ENCODE measurements around the gene PPHLN1. TPM values are rescaled to one million over a fixed set of nuclear protein-coding genes. Genes with fewer than 3 reads are reported as not detected.
"Not testable (repeated sequence)": the region's sequence is repeated elsewhere in the genome, so short reads cannot be mapped to it uniquely, and the experiment has no call there.

The PPHLN1 gene
- total RNA-seq, 2 donors from 2014 or later: 36.8 to 39.7 TPM

DNA sequence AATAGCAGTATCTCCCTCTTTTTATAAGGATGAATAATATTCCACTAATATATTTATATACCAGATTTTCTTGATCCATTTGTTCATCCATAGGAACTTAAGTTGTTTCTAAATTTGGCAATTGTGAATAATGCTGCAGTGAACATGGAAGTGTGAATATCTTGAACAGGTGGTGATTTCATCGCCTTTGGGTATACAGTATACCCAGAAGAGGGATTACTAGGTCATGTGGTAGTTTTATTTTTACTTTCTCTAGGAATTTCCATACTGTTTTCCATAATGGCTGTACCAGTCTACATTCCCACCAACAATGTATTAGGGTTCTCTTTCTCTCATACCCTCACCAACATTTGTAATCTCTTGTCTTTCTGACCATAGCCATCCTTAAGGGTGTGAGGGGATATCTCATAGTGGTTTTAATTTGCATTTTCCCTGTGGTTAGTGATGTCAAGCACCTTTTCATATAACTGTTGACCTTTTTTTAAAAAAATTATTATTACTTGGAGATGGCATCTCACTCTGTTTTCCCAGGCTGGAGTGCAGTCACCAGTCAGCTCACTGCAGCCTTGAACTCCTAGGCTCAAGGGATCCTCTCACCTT is 20.5 kb downstream of the PPHLN1 start:
- H3K27ac ChIP-seq: no peak overlapping the region
- TF ChIP-seq, protein P1, sequence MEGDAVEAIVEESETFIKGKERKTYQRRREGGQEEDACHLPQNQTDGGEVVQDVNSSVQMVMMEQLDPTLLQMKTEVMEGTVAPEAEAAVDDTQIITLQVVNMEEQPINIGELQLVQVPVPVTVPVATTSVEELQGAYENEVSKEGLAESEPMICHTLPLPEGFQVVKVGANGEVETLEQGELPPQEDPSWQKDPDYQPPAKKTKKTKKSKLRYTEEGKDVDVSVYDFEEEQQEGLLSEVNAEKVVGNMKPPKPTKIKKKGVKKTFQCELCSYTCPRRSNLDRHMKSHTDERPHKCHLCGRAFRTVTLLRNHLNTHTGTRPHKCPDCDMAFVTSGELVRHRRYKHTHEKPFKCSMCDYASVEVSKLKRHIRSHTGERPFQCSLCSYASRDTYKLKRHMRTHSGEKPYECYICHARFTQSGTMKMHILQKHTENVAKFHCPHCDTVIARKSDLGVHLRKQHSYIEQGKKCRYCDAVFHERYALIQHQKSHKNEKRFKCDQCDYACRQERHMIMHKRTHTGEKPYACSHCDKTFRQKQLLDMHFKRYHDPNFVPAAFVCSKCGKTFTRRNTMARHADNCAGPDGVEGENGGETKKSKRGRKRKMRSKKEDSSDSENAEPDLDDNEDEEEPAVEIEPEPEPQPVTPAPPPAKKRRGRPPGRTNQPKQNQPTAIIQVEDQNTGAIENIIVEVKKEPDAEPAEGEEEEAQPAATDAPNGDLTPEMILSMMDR (IDR thresholded peaks at IDR 0.05): no peak
- intact Hi-C loops (cut with DNase I): no loop called here
- H3K27me3 ChIP-seq: no peaks in the 10 kb centered on the region
- H3K36me3 ChIP-seq: no peaks in the 10 kb centered on the region
- DNase-seq: no peak
- no peak overlapping the region for H3K4me3 ChIP-seq
- no peak overlapping the region for H3K9ac ChIP-seq (ENCODE audit: low read depth in 2 of 2, low read length in 2 of 2)
- H3K9me3 ChIP-seq: no peaks in the 10 kb centered on the region
- H3K4me1 ChIP-seq: no peaks in the 10 kb centered on the region

GRCh38 chr12:42349119-42350020 is 23.4 kb downstream of the PPHLN1 start:
- H3K27me3 ChIP-seq; H3K4me3 ChIP-seq; H3K9ac ChIP-seq (ENCODE audit: low read depth in 2 of 2, low read length in 2 of 2); H3K36me3 ChIP-seq; intact Hi-C loops (cut with DNase I); H3K4me1 ChIP-seq; DNase-seq; H3K27ac ChIP-seq; H3K9me3 ChIP-seq: not testable (repeated sequence)

- DNase-seq; H3K9me3 ChIP-seq; H3K4me3 ChIP-seq; H3K27me3 ChIP-seq; intact Hi-C loops (cut with DNase I); H3K9ac ChIP-seq (ENCODE audit: low read depth in 2 of 2, low read length in 2 of 2); H3K4me1 ChIP-seq; H3K27ac ChIP-seq; H3K36me3 ChIP-seq: not testable (repeated sequence)
Observed at GRCh38 chr12:42350021-42350407, 24.0 kb downstream of the PPHLN1 start.

GRCh38 chr12:42356344-42356743 is 30.4 kb downstream of the PPHLN1 start:
- TF ChIP-seq, protein P1 (IDR thresholded peaks at IDR 0.05): no peak
- no peaks in the 10 kb centered on the region for H3K36me3 ChIP-seq

GRCh38 chr12:42360747-42361403 is 34.9 kb downstream of the PPHLN1 start:
- no peaks in the 10 kb centered on the region for H3K27me3 ChIP-seq
- no peak overlapping the region for H3K4me3 ChIP-seq
- intact Hi-C loops (cut with DNase I): no loop called here
- TF ChIP-seq, protein P1 (IDR thresholded peaks at IDR 0.05): no peak
- H3K36me3 ChIP-seq: no peaks in the 10 kb centered on the region
- no peak overlapping the region for H3K27ac ChIP-seq
- no peaks in the 10 kb centered on the region for H3K4me1 ChIP-seq
- no peaks in the 10 kb centered on the region for H3K9me3 ChIP-seq
- no peak for DNase-seq
- H3K9ac ChIP-seq (ENCODE audit: low read depth in 2 of 2, low read length in 2 of 2): no peak overlapping the region

More at GRCh38 chr12:42356344-42356743, 30.4 kb downstream of the PPHLN1 start:
- no peak overlapping the region for H3K4me3 ChIP-seq
- intact Hi-C loops (cut with DNase I): no loop called here
- H3K27ac ChIP-seq: no peak overlapping the region
- no peaks in the 10 kb centered on the region for H3K9me3 ChIP-seq
- H3K9ac ChIP-seq (ENCODE audit: low read depth in 2 of 2, low read length in 2 of 2): no peak overlapping the region
- no peaks in the 10 kb centered on the region for H3K4me1 ChIP-seq
- no peak for DNase-seq
- H3K27me3 ChIP-seq: no peaks in the 10 kb centered on the region

- Histone ChIP-seq H3K27ac (no peak overlapping the region), H3K4me3 (no peak overlapping the region), H3K4me1 (no peaks in the 10 kb centered on the region), H3K27me3 (no peaks in the 10 kb centered on the region), H3K36me3 (no peaks in the 10 kb centered on the region), H3K9ac (ENCODE audit: low read depth in 2 of 2, low read length in 2 of 2) (no peak overlapping the region), H3K9me3 (no peaks in the 10 kb centered on the region)
- TF ChIP-seq, protein P1 (IDR thresholded peaks at IDR 0.05): no peak
- no peak for DNase-seq
- intact Hi-C loops (cut with DNase I): no loop called here
Observed at GRCh38 chr12:42361909-42362646, 36.1 kb downstream of the PPHLN1 start.

Data from colonic mucosa (tissue), 4 donors.